ENCODE data around the gene FERMT3. TPM values are rescaled to one million over a fixed set of nuclear protein-coding genes. Genes with fewer than 3 reads are reported as not detected.

The FERMT3 gene
- total RNA-seq, 2 donors from 2014 or later: 142 to 193 TPM

DNA sequence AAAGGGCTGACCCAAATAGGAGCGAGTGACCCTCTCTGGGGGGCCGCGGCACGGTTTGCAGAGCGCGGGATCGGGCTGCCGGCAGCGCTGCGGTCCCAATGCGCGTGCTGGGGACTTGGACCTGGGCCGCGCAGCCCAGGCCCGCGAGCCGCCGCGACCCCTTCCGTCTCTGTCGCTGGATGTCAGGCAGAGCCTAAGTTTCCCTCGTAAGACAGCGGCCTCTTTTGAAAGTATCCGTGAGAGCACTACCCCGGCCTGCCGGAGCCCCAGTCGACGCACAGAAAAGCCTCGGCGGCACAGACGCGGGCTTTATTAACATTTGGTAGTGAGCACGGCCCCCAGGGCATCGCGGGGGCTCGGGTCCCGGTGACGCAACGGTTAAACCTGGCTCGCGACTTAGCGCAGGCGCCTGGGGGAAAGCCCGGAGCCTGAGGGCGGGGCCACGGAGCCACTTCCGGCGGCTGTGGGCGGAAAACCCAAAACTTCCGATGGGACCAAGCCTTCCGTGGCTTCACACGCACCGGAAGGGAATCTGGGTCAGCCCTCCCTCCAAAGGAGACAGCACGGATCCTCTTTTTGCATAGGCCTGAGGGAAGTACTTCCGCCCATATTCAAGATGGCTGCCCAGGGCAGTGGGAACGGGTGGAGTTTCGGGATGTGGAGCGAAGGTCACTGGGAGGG, 63.2 kb downstream of the FERMT3 start:
- ATAC-seq (peak; percentile 84 to 86), DNase-seq (ENCODE audit: low spot score in 2 of 2) (peak; percentile 97 to 98)
- Mint-ChIP-seq H3K36me3 (peaks cover 10 to 14% of the 10 kb centered on the region in 2 donors), H3K27ac (peak overlapping the region; percentile 91 to 98), H3K9me3 (no peaks in the 10 kb centered on the region)

Other genes with a start within 250 kb of the FERMT3 start
- 100 to 1,000 TPM; 498 to 568 TPM for gene COX8A, start 232.1 kb upstream of the FERMT3 start, total RNA-seq
- gene OTUB1, start 220.3 kb upstream of the FERMT3 start, total RNA-seq: 10 to 100 TPM; 60.0 to 86.4 TPM
- gene FLRT1, start 170.8 kb upstream of the FERMT3 start, total RNA-seq: not detected
- gene MACROD1, start 40.6 kb upstream of the FERMT3 start, total RNA-seq: 10 to 100 TPM; 11.0 to 25.3 TPM
- 100 to 1,000 TPM; 328 to 366 TPM for gene STIP1, start 20.6 kb upstream of the FERMT3 start, total RNA-seq
- gene TRPT1, start 19.5 kb downstream of the FERMT3 start, total RNA-seq: 10 to 100 TPM; 31.2 to 36.5 TPM
- gene NUDT22, start 19.6 kb downstream of the FERMT3 start, total RNA-seq: 10 to 100 TPM; 87.4 to 88.8 TPM
- gene DNAJC4, start 23.8 kb downstream of the FERMT3 start, total RNA-seq: 10 to 100 TPM; 26.7 to 48.7 TPM
- gene VEGFB, start 27.9 kb downstream of the FERMT3 start, total RNA-seq: 100 to 1,000 TPM in 1 of 2 donors, 10 to 100 TPM in 1; 57.6 to 119 TPM
- 10 to 100 TPM; 27.7 to 36.0 TPM for gene FKBP2, start 34.4 kb downstream of the FERMT3 start, total RNA-seq
- 100 to 1,000 TPM; 177 to 262 TPM for gene PPP1R14B, start 40.2 kb downstream of the FERMT3 start, total RNA-seq
- gene PLCB3, start 44.8 kb downstream of the FERMT3 start, total RNA-seq: 10 to 100 TPM; 10.4 to 13.7 TPM
- 10 to 100 TPM in 1 of 2 donors, 1 to 10 TPM in 1; 7.1 to 31.6 TPM for gene BAD, start 77.9 kb downstream of the FERMT3 start, total RNA-seq
- gene GPR137, start 79.1 kb downstream of the FERMT3 start, total RNA-seq: 10 to 100 TPM; 34.2 to 37.6 TPM
- gene KCNK4, start 84.6 kb downstream of the FERMT3 start, total RNA-seq: under 1 TPM; 0.23 to 0.46 TPM
- gene CATSPERZ, start 93.6 kb downstream of the FERMT3 start, total RNA-seq: under 1 TPM in 1 of 2 donors, not detected in 1; 0.55 TPM
- gene ESRRA, start 98.8 kb downstream of the FERMT3 start, total RNA-seq: 10 to 100 TPM; 33.6 to 48.1 TPM
- gene TRMT112, start 110.8 kb downstream of the FERMT3 start, total RNA-seq: 100 to 1,000 TPM; 198 to 213 TPM
- 100 to 1,000 TPM; 131 to 152 TPM for gene PRDX5, start 111.4 kb downstream of the FERMT3 start, total RNA-seq
- 100 to 1,000 TPM in 1 of 2 donors, 10 to 100 TPM in 1; 75.0 to 103 TPM for gene CCDC88B, start 133.5 kb downstream of the FERMT3 start, total RNA-seq
- 10 to 100 TPM; 23.2 to 23.8 TPM for gene RPS6KA4, start 152.4 kb downstream of the FERMT3 start, total RNA-seq

Measured in activated naive CD4-positive, alpha-beta T cell treated with anti-CD3 and anti-CD28 coated beads, Interleukin-2, amount 50 U/mL, for 72 hours (primary cell).